HG03039 (cell line): ENCODE results near the gene KCNC1.

Experiments used
- ATAC-seq: cut with Tn5 transposase; IDR thresholded peaks from one replicate; pipeline ENCODE4 v1.9.1; 2021; ENCODE audit warnings: mild to moderate bottlenecking, moderate library complexity; ENCODE audit not compliant: unreplicated experiment

The KCNC1 gene

GRCh38 chr11:17734418-17734911 is at the start of gene KCNC1:
Gene KCNC1, plus strand, starts transcription at chr11:17734781. Its CDS starts 1,222 bp downstream, at chr11:17736003.
- ATAC-seq, result no peak

DNA sequence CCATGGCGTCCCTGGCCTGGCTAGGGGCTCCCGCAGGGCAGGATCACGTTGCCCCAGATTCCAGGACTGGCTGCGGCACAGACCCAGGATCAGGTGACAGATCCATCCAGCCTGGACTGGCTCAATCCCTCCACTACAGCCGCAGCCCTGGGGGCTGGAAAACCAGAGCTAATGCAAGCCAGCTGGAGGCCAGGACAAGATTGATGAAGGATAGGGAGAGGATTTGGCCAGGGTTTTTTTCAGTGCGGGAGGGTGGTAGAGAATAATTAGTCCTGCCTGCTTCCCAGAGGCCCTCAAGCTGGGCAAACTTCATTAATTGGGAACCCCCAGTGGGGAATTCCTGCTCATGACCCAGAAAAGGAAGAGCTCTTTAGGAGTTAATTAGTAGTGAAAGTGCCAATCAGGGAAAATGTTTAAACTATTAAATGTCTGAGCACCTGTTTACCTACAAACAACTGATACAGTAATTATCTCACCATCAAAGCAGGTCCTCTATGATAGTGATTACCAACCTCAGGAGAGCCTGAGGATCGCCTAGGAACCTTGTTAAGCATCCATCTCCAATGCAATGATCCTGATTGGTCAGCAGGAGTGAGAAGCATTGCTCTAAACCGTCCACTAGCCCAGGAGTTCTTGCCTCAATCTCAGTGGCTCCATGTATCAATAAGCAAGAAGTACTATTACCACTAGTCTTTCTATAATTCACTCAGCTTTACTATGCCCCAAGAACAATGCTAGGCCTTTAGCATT is 48.2 kb upstream of the KCNC1 start:
- no peak for ATAC-seq

- no peak for ATAC-seq
Measured at GRCh38 chr11:17687946-17688670, 46.5 kb upstream of the KCNC1 start.

GRCh38 chr11:17691550-17691949 is 43.0 kb upstream of the KCNC1 start:
- ATAC-seq, result no peak

GRCh38 chr11:17691976-17692375 is 42.6 kb upstream of the KCNC1 start:
- no peak for ATAC-seq

GRCh38 chr11:17692931-17693330 is 41.6 kb upstream of the KCNC1 start:
- ATAC-seq, result no peak

DNA sequence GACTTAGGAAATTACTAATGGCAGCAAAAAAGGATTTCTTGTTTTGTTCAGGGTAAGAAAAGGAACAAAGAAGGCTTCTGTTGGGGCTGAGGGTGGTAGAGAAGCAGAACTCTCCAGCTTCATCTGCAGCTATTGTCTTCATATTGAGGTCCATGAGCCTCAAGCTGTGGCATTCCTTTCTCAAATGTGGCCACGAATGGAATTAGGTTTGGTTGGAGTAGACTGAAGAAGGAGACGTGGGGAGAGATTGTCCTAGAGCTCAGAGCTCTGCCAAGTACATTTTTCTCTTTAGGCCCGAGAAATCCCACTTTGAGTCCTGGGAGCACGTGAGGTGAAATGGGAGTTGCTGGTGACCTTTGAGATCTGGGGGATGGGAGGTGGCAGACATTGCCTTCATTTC is 41.0 kb upstream of the KCNC1 start:
- no peak for ATAC-seq

GRCh38 chr11:17694494-17695110 is 40.0 kb upstream of the KCNC1 start:
- no peak for ATAC-seq

DNA sequence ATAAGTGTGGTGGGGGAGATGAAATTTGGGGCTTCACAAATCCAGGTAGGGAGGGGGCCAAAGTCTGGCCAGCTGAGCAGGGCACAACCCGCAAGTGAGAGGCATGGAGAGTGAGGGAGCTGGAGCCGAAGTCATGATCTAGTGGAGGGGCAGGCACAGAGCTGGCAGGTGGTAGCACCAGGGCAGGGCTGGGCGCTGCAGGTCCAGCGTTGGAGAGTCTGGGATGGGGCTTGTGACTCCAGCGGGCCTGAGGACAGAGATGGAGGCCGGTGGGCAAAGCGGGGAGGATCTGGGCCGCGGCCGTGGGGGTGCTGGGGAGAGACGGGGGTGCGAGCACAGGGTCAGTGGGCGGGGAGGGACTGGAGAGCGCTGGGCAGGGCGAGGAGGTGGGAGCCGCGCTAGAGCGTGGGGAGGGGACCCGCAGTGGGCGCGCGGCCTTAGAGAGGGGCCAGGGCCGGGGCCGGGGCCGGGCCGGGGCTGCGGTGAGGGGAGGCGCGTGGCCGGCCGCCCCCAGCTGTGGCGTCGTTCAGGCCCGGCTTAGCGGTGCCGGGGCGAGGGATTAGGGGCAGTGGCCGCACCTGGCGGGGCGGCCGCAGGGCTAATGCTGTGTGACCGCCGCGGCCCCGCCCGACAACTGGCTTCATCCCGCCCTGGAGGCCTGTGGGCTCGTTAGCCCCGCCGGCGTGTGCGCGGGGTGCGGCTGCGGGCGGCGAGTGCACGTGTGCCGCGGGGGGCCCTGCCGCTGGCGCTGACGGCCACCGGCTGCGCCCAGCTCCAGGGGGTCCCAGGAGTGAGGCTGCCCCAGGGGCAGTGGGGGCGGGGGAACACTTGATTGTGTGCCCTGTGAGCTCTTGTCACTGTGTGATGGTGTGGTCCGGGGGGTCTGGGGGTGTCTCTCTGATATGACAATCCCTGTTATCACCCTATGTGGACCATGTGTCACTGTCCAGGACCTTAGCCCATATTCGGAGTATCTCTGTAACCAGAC is 38.8 kb upstream of the KCNC1 start:
- no peak for ATAC-seq

DNA sequence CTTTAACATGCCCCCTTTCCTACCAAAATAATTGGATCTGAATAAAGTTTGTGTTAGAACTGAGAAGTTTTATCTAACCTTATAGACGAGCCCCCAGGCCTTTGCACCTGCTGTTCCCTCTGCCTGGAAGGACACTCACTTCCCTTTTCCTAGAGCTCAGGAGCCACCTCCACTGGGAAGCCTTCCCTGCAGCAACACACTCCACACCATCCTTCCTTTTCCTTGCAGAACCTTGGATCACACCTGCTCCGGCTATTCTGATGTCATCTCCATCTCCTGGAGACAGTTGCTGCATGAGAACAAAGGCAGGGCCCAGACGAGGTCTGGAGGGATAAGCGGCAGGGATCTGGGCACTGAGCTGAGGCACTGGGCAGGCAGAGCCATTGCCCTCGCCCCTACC is 37.8 kb upstream of the KCNC1 start:
- no peak for ATAC-seq

- ATAC-seq, result no peak
Measured at GRCh38 chr11:17697175-17697949, 37.2 kb upstream of the KCNC1 start.

DNA sequence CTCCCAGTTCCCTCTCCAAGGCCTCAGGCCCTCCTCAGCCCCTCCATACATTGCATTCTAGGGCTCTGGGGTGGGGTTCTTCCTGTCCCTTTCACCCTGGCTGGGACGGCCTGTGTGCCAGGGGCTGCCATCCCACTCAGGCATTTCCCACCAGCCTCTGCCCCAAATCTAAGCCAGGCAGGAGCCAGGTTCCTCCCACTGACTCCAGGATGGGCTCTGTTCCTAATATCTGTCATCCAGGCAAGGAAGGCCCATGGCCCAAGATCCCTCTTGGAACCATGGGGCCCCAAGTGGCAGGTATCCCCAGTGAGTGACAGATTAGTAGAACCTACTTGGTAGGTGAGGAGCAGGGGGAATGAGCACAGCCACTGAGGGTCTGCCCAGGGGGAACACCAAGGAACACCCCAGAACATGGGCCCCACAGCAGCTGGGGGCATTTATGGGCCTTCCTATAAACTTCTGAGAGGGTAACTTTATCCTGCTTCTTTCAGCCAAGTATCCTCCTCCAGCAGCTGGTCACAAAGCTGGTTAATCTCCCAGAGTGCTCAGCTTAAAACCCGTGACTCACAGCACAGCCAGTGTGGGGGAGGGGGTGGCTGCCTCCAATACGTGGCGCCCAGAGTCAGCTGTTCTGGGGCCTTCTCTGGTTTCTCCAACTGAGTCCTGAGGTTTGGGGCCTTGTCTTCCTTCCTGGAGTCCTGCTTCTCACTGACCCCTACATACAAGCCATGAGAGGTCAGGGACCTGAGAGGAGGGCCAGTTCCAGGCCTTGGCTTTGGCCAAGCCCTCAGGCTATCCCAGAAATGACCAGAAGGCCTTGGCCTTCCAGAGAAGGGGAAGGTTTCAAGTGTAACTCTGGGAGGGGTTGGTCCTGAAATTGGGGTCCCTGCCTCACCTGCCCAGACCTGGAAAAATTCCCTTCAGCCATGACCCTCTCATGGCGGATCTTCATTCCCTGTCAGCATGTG is 35.1 kb upstream of the KCNC1 start:
- no peak for ATAC-seq

- no peak for ATAC-seq
Measured at GRCh38 chr11:17700991-17701390, 33.6 kb upstream of the KCNC1 start.

DNA sequence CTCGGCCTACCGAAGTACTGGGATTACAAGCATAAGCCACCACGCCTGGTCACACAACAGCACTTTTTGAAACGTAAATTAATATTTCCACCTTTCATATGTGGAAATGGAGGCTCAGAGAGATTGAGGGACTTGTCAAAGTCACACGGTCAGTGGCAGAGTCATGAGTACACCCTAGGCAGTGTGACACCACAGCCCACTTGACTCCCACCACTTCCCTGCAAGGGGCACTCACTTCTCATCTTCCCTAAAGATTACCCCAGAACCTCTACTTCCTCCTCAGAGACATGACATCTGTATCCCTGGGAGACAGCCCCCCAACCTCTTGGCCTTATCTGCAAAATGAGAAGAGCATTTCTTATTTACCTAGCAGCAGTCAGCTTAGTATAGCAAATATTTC is 31.7 kb upstream of the KCNC1 start:
- no peak for ATAC-seq

DNA sequence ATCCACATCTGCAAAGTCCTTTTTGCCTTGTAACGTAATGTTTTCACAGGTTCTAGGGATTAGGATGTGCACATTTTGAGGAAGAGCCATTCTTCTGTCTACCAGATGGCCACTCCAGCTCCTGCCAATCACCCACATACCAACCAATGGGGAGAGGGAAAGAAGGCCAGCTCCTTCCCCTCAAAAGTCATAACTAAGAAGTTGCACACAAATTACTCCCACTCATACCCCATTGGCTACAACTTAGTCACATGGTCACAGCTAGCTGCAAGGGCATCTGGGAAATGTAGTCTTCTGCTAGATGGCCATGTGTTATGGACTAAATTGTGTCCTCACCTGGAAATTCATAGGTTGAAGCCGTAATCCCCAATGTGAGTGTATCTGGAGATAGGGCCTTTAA is 30.6 kb upstream of the KCNC1 start:
- ATAC-seq, result no peak

DNA sequence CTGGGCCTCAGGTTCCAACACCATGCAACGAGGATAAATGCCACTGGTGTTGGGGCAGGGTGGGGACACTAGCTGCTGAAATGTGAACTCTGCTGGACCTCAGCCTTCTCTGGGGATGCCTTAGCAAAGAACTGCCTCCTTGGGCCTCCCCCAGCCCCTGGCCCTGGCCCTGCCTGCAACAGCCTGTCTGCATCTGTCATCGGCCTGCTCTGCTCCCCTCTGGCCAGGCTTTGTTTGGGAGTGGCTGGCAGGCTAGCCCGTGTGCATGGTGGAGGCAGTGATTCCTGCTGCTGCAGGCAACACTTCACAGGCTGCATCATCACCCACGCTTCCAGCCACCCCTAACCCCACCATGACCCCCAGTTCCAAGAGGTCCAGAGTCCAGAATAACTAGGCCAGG is 26.8 kb upstream of the KCNC1 start:
- ATAC-seq, result no peak

DNA sequence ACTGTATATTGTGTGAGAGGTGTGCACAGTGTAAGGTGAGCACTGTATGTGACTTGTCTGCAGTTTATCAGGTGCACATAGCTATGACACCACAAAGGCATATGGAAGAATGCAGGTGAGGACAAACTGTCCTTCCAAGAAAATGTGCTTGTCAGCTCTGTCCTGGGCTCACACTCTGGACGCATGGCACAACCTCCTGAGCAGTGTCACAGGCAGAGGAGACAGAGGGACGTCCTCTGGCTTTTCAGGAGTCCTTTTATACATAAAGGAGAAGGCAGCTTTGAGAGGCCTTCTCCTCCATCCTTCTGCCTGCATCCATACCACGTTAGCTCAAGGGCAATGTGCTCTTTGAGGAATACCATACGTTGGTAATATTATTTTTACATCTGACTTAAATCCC is 22.7 kb upstream of the KCNC1 start:
- no peak for ATAC-seq

DNA sequence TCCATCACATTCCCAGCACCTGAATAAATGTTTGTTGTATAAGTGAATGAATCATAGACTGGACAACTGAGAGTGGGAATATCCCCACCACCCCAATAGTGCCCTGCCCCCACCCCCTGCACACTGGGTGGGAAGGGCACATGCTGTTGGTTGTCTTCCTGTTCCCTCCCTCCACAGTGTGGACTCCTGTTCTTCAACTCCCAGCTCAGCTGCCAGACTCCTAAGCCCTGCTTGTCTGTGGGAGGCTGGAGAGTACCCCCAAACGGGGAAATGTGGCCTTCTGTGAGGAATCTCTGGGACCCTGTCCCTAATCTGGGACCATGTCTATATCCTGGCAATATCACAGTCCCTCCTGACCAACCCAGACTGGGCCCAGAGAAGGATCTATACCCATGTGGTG is 20.7 kb upstream of the KCNC1 start:
- ATAC-seq, result no peak

- ATAC-seq, result no peak
Measured at GRCh38 chr11:17714356-17714854, 20.2 kb upstream of the KCNC1 start.
